Dedifferentiated amniotic fluid mesenchymal stem cell (primary cell): ENCODE data around the gene HRH2.

Source experiments
- DNase-seq: peaks from one replicate; pipeline ENCODE4 v3.0.0-alpha.2; 2016; ENCODE audit errors: extremely low spot score

The HRH2 gene

GRCh38 chr5:175675873-175676272 lies 18.0 kb downstream of the HRH2 start:
- no peak for DNase-seq

GRCh38 chr5:175677571-175677970 lies 19.7 kb downstream of the HRH2 start:
- DNase-seq, result no peak

GRCh38 chr5:175678074-175678473 lies 20.2 kb downstream of the HRH2 start:
- no peak for DNase-seq

- no peak for DNase-seq
These were observed 21.5 kb downstream of the HRH2 start for GRCh38 chr5:175679411-175679810.

- no peak for DNase-seq
These were observed 22.1 kb downstream of the HRH2 start for GRCh38 chr5:175680020-175680419.

- no peak for DNase-seq
These were observed 22.6 kb downstream of the HRH2 start for GRCh38 chr5:175680463-175680862.

GRCh38 chr5:175681045-175681967 lies 23.4 kb downstream of the HRH2 start:
- DNase-seq, result no peak

- DNase-seq, result no peak
These were observed 24.1 kb downstream of the HRH2 start for GRCh38 chr5:175681968-175682340.

GRCh38 chr5:175682664-175683063 lies 24.8 kb downstream of the HRH2 start:
- DNase-seq, result no peak

- DNase-seq, result no peak
These were observed 25.4 kb downstream of the HRH2 start for GRCh38 chr5:175683231-175683630.

- no peak for DNase-seq
These were observed 26.1 kb downstream of the HRH2 start for GRCh38 chr5:175683921-175684320.

- DNase-seq, result no peak
These were observed 27.1 kb downstream of the HRH2 start for GRCh38 chr5:175684931-175685330.

GRCh38 chr5:175685701-175686350 lies 28.0 kb downstream of the HRH2 start:
- no peak for DNase-seq

GRCh38 chr5:175686396-175686795 lies 28.5 kb downstream of the HRH2 start:
- DNase-seq, result no peak

GRCh38 chr5:175686826-175687225 lies 29.0 kb downstream of the HRH2 start:
- no peak for DNase-seq

- DNase-seq, result no peak
These were observed 29.4 kb downstream of the HRH2 start for GRCh38 chr5:175687231-175687701.

GRCh38 chr5:175688352-175689146 lies 30.7 kb downstream of the HRH2 start:
- DNase-seq, result no peak

- DNase-seq, result no peak
These were observed 31.5 kb downstream of the HRH2 start for GRCh38 chr5:175689147-175689991.

GRCh38 chr5:175690025-175690424 lies 32.2 kb downstream of the HRH2 start:
- no peak for DNase-seq

- no peak for DNase-seq
These were observed 32.7 kb downstream of the HRH2 start for GRCh38 chr5:175690586-175690985.

GRCh38 chr5:175691761-175692160 lies 33.9 kb downstream of the HRH2 start:
- DNase-seq, result no peak
